ENCODE results near the gene C16orf92. TPM values are rescaled to one million over a fixed set of nuclear protein-coding genes. Genes with fewer than 3 reads are reported as not detected.
A peak's percentile ranks its signal among the peaks of the same experiment; 100 is the strongest.

C16orf92 gene
- total and polyA plus RNA-seq, 12 donors, result not detected

- H3K27me3 ChIP-seq, result no peaks in the 10 kb centered on the region
- TF ChIP-seq CTCF (IDR thresholded peaks at IDR 0.05), result no peak
- no peak for TF ChIP-seq POLR2A (IDR thresholded peaks at IDR 0.05)
- peaks cover 0 to 32% of the 10 kb centered on the region in 2 donors for H3K36me3 ChIP-seq (replicated peaks in 1 of 2)
- peak within 1 kb of the TSS; percentile 82 to 97 (median 94) for H3K27ac ChIP-seq
- H3K9me3 ChIP-seq (replicated peaks in 1 of 3), result no peaks in the 10 kb centered on the region
- intact Hi-C loops (cut with DNase I), result loop anchor here in 1 of 2 donors (10.0 kb wide), 1 partner anchor 71 kb away; the partner anchor contains the start of gene KCTD13
- H3K4me1 ChIP-seq (replicated peaks in 1 of 2), result peaks cover 17 to 24% of the 10 kb centered on the region in 2 donors
- peak; percentile 82 to 93 (median 90) for DNase-seq
- 0 to 1% (median 0%) methylated on average over 29 to 53 of the region's 53 CpGs for WGBS, 4 donors
- peak within 1 kb of the TSS; percentile 30 to 83 (median 51) for H3K4me3 ChIP-seq
These were observed 27.6 kb upstream of the C16orf92 start, which contains the start of gene HIRIP3 for GRCh38 chr16:29995324-29995910. HIRIP3 (minus strand) TSS chr16:29995617; CDS start chr16:29995605, 12 bp downstream.

GRCh38 chr16:29995911-29996765 is 26.9 kb upstream of the C16orf92 start, which contains the start of gene INO80E:
INO80E (plus strand) TSS chr16:29996241; CDS start chr16:29996311, 70 bp downstream.
- 0% methylated on average over 26 to 65 of the region's 65 CpGs for WGBS, 4 donors

GRCh38 chr16:29996766-29997250 is 26.2 kb upstream of the C16orf92 start:
- Histone ChIP-seq H3K9me3 (replicated peaks in 1 of 3) (no peaks in the 10 kb centered on the region), H3K4me1 (replicated peaks in 1 of 2) (peaks cover 17 to 24% of the 10 kb centered on the region in 2 donors), H3K27ac (no peak overlapping the region), H3K27me3 (no peaks in the 10 kb centered on the region), H3K4me3 (peak overlapping the region in 3 of 4 donors; percentile 44 to 83 (median 58)), H3K36me3 (replicated peaks in 1 of 2) (peaks cover 0 to 22% of the 10 kb centered on the region in 2 donors)
- intact Hi-C loops (cut with DNase I), result loop anchor here in 1 of 2 donors (10.0 kb wide), 1 partner anchor 72 kb away; the partner anchor contains the start of gene KCTD13
- 20 to 26% (median 22%) methylated on average over 8 to 9 of the region's 9 CpGs for WGBS, 4 donors
- no peak for TF ChIP-seq CTCF (IDR thresholded peaks at IDR 0.05)
- TF ChIP-seq POLR2A (IDR thresholded peaks at IDR 0.05), result no peak
- no peak for DNase-seq

More at GRCh38 chr16:29995911-29996765, 26.9 kb upstream of the C16orf92 start, which contains the start of gene INO80E:
- peak; percentile 98 to 99 (median 99) for DNase-seq
- intact Hi-C loops (cut with DNase I), result loop anchor here in 1 of 2 donors (10.0 kb wide), 1 partner anchor 71 kb away; the partner anchor contains the start of gene KCTD13
- Histone ChIP-seq H3K4me3 (peak within 1 kb of the TSS; percentile 30 to 83 (median 51)), H3K9me3 (replicated peaks in 1 of 3) (no peaks in the 10 kb centered on the region), H3K36me3 (replicated peaks in 1 of 2) (peaks cover 0 to 29% of the 10 kb centered on the region in 2 donors), H3K4me1 (replicated peaks in 1 of 2) (peaks cover 17 to 24% of the 10 kb centered on the region in 2 donors), H3K27me3 (no peaks in the 10 kb centered on the region), H3K27ac (peak within 1 kb of the TSS; percentile 82 to 97 (median 94))
- TF ChIP-seq POLR2A (IDR thresholded peaks at IDR 0.05), result peak in 1 of 2 donors; percentile 65
- no peak for TF ChIP-seq CTCF (IDR thresholded peaks at IDR 0.05)

All from adrenal gland (tissue), 12 donors.